GM12891 (cell line): ENCODE measurements around the gene ZBED6.

Experiments
- PAX5 ChIP-seq: IDR thresholded peaks from 2 replicates; pipeline ENCODE4 v1.6.1; 2011; ENCODE audit warnings: low read length, moderate library complexity, mild to moderate bottlenecking; ENCODE audit not compliant: insufficient read depth, severe bottlenecking
- POLR2A ChIP-seq: IDR thresholded peaks from 2 replicates; pipeline ENCODE4 v1.6.1; 2011; ENCODE audit warnings: low read depth, low read length, control low read depth
- POLR2AphosphoS5 ChIP-seq: IDR thresholded peaks from 2 replicates; pipeline ENCODE4 v1.6.1; 2011; ENCODE audit warnings: low read depth, low read length, control low read depth
- SPI1 ChIP-seq: IDR thresholded peaks from 2 replicates; pipeline ENCODE4 v1.6.1; 2011; ENCODE audit warnings: low read depth, low read length, control low read depth
- TAF1 ChIP-seq: IDR thresholded peaks from 2 replicates; pipeline ENCODE4 v1.6.1; 2011; ENCODE audit warnings: low read depth, low read length, control low read depth

DNA sequence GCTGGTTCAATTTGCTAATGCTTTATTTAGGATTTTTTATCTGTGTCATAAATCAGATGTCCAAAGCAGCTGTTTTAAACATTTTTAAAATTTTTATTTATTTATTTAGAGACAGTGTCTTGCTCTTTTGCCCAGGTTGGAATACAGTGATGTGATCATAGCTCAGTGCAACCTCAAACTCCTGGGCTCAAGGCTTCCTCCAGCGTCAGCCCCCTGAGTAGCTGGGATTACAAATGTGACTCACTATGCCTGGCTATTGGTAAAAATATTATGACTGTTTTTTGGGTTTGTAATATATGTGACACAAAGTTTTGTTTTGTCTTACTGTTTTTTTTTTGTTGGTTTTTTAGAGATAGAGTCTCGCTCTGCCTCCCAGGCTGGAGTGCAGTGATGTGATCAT, 11.8 kb downstream of the ZBED6 start:
- TF ChIP-seq POLR2AphosphoS5 (no peak), POLR2A (no peak), TAF1 (no peak), PAX5 (no peak), SPI1 (no peak)
